H9 (cell line): Measurements from ENCODE around the gene LRRC36. TPM values are rescaled to one million over a fixed set of nuclear protein-coding genes. Genes with fewer than 3 reads are reported as not detected.

Experiments
- DNase-seq: peaks from one replicate; pipeline ENCODE4 v3.0.0-alpha.2; 2017
- H2AFZ ChIP-seq: one replicate; pipeline ENCODE4 v1.6.1; 2013; ENCODE audit warnings: mild to moderate bottlenecking, low read length, control low read depth, moderate library complexity
- H2AK5ac ChIP-seq: 2 replicates; pipeline ENCODE4 v1.6.1; 2013; ENCODE audit warnings: low read length, control low read depth, mixed read lengths; ENCODE audit not compliant: insufficient read length
- H2BK120ac ChIP-seq: one replicate; pipeline ENCODE4 v1.6.1; 2013; ENCODE audit warnings: low read depth, mild to moderate bottlenecking, low read length, control low read depth, inconsistent platforms; ENCODE audit not compliant: poor library complexity, severe bottlenecking
- H2BK12ac ChIP-seq: 2 replicates; pipeline ENCODE4 v1.6.1; 2013; ENCODE audit warnings: low read length, control low read depth, mixed read lengths, low read depth; ENCODE audit not compliant: insufficient read length
- H2BK15ac ChIP-seq: 2 replicates; pipeline ENCODE4 v1.6.1; 2013; ENCODE audit warnings: low read depth, low read length, control low read depth
- H2BK20ac ChIP-seq: one replicate; pipeline ENCODE4 v1.6.1; 2013; ENCODE audit warnings: low read depth, mild to moderate bottlenecking, low read length, control low read depth, inconsistent platforms; ENCODE audit not compliant: poor library complexity, severe bottlenecking
- H2BK5ac ChIP-seq: 2 replicates; pipeline ENCODE4 v1.6.1; 2013; ENCODE audit warnings: low read length, control low read depth, mixed read lengths; ENCODE audit not compliant: insufficient read length
- H3K14ac ChIP-seq: 2 replicates; pipeline ENCODE4 v1.6.1; 2013; ENCODE audit warnings: low read length, control low read depth; ENCODE audit not compliant: insufficient read depth
- H3K18ac ChIP-seq: 2 replicates; pipeline ENCODE4 v1.6.1; 2013; ENCODE audit warnings: low read depth, mild to moderate bottlenecking, mixed read lengths, low read length, control low read depth; ENCODE audit not compliant: insufficient read length
- H3K23ac ChIP-seq: 2 replicates; pipeline ENCODE4 v1.6.1; 2013; ENCODE audit warnings: low read length, control low read depth, mixed read lengths, low read depth; ENCODE audit not compliant: insufficient read length
- H3K23me2 ChIP-seq: 2 replicates; pipeline ENCODE4 v1.6.1; 2013; ENCODE audit warnings: low read depth, mild to moderate bottlenecking, mixed read lengths, low read length, control low read depth; ENCODE audit not compliant: insufficient read length, poor library complexity, severe bottlenecking
- H3K27ac ChIP-seq: 2 replicates; pipeline ENCODE4 v1.5.1; 2013; ENCODE audit warnings: low read length, control low read depth, mixed read lengths, low read depth; ENCODE audit not compliant: insufficient read length
- H3K27me3 ChIP-seq: 2 replicates; pipeline ENCODE4 v1.6.1; 2013; ENCODE audit warnings: low read length, control low read depth, inconsistent platforms; ENCODE audit not compliant: insufficient read depth
- H3K4ac ChIP-seq: 2 replicates; pipeline ENCODE4 v1.6.1; 2013; ENCODE audit warnings: low read depth, mild to moderate bottlenecking, control low read depth, inconsistent platforms, low read length, moderate library complexity
- H3K4me1 ChIP-seq: 2 replicates; pipeline ENCODE4 v1.6.1; 2013; ENCODE audit warnings: low read length, control low read depth, inconsistent platforms; ENCODE audit not compliant: insufficient read depth
- H3K4me2 ChIP-seq: 2 replicates; pipeline ENCODE4 v1.6.1; 2013; ENCODE audit warnings: low read length, control low read depth, mixed read lengths; ENCODE audit not compliant: insufficient read length, insufficient read depth
- H3K56ac ChIP-seq: 2 replicates; pipeline ENCODE4 v1.6.1; 2013; ENCODE audit warnings: low read depth, mild to moderate bottlenecking, mixed read lengths, low read length, control low read depth; ENCODE audit not compliant: insufficient read length
- H3K79me1 ChIP-seq: 2 replicates; pipeline ENCODE4 v1.6.1; 2013; ENCODE audit warnings: low read depth, mild to moderate bottlenecking, moderate library complexity, low read length, control low read depth, inconsistent platforms; ENCODE audit not compliant: insufficient read depth, poor library complexity, severe bottlenecking
- H3K79me2 ChIP-seq: 2 replicates; pipeline ENCODE4 v1.6.1; 2013; ENCODE audit warnings: low read length, control low read depth, inconsistent platforms; ENCODE audit not compliant: insufficient read depth
- H3K9ac ChIP-seq: 2 replicates; pipeline ENCODE4 v1.6.1; 2013; ENCODE audit warnings: low read length, control low read depth, mixed read lengths; ENCODE audit not compliant: insufficient read length; ENCODE audit errors: extremely low read depth
- H3K9me3 ChIP-seq: one replicate; pipeline ENCODE4 v1.6.1; 2013; ENCODE audit warnings: low read depth, low read length, inconsistent platforms; ENCODE audit not compliant: control insufficient read depth
- H3T11ph ChIP-seq: one replicate; pipeline ENCODE4 v1.6.1; 2013; ENCODE audit warnings: mild to moderate bottlenecking, low read length, control low read depth, inconsistent platforms
- H4K20me1 ChIP-seq: one replicate; pipeline ENCODE4 v1.6.1; 2013; ENCODE audit not compliant: control insufficient read depth, insufficient read length, insufficient read depth
- H4K5ac ChIP-seq: 2 replicates; pipeline ENCODE4 v1.6.1; 2013; ENCODE audit warnings: low read depth, mild to moderate bottlenecking, mixed read lengths, low read length, control low read depth; ENCODE audit not compliant: insufficient read length
- H4K8ac ChIP-seq: replicated peaks from 2 replicates; pipeline ENCODE4 v1.6.1; 2013; ENCODE audit warnings: low read length, control low read depth, mixed read lengths, low read depth; ENCODE audit not compliant: insufficient read length
- H4K91ac ChIP-seq: 2 replicates; pipeline ENCODE4 v1.6.1; 2013; ENCODE audit warnings: low read depth, mild to moderate bottlenecking, moderate library complexity, mixed read lengths, low read length, control low read depth; ENCODE audit not compliant: insufficient read length
- H3K27ac Mint-ChIP-seq, 3 experiments: 2 replicates in 2 of 3; 3 replicates in 1 of 3; pipeline ENCODE4 v1.8.0; 2020 to 2021; ENCODE audit warnings: mixed read lengths in 3 of 3, mild to moderate bottlenecking in 1 of 3, moderate library complexity in 1 of 3
- H3K27me3 Mint-ChIP-seq: 2 replicates; pipeline ENCODE4 v1.8.0; 2021; ENCODE audit warnings: low read depth, mild to moderate bottlenecking, moderate library complexity, mixed read lengths
- H3K36me3 Mint-ChIP-seq, 3 experiments: 2 replicates in 2 of 3; 3 replicates in 1 of 3; pipeline ENCODE4 v1.8.0; 2020 to 2021; ENCODE audit warnings: low read depth in 3 of 3, mixed read lengths in 3 of 3; ENCODE audit not compliant: insufficient read depth in 1 of 3
- H3K4me1 Mint-ChIP-seq, 2 experiments: 2 replicates each; pipeline ENCODE4 v1.8.0; 2020; ENCODE audit warnings: mixed read lengths in 2 of 2
- H3K4me3 Mint-ChIP-seq, 2 experiments: 2 replicates in 1 of 2; 3 replicates in 1 of 2; pipeline ENCODE4 v1.8.0; 2020 to 2021; ENCODE audit warnings: mild to moderate bottlenecking in 2 of 2, mixed read lengths in 2 of 2, moderate library complexity in 1 of 2
- H3K9me3 Mint-ChIP-seq, 2 experiments: 2 replicates in 1 of 2; 3 replicates in 1 of 2; pipeline ENCODE4 v1.8.0; 2020; ENCODE audit warnings: mild to moderate bottlenecking in 2 of 2, mixed read lengths in 2 of 2, moderate library complexity in 1 of 2
- CTCF ChIP-seq: fragments of 200-600 bp; sonication (generic); conservative IDR thresholded peaks from 3 replicates; pipeline ENCODE4 v1.8.0; 2021; ENCODE audit warnings: antibody characterized with exemption, mild to moderate bottlenecking
- WGBS: extraction: QIAGEN DNeasy Blood & Tissue Kit; methylation state at CpG from one replicate; pipeline ENCODE4 v1.1.7; 2013; ENCODE audit warnings: missing lambda C conversion rate, low lambda C conversion rate, mixed read lengths; ENCODE audit not compliant: insufficient read length; ENCODE audit errors: extremely low coverage; 5-methylcytosine and 5-hydroxymethylcytosine counted together
- total RNA-seq: library from RNA; stranded (reverse); gene quantifications from 2 replicates; pipeline ENCODE4 v1.2.1, GENCODE V29; 2021

Gene LRRC36
- total RNA-seq, 1 experiment from 2014 or later = not detected

DNA sequence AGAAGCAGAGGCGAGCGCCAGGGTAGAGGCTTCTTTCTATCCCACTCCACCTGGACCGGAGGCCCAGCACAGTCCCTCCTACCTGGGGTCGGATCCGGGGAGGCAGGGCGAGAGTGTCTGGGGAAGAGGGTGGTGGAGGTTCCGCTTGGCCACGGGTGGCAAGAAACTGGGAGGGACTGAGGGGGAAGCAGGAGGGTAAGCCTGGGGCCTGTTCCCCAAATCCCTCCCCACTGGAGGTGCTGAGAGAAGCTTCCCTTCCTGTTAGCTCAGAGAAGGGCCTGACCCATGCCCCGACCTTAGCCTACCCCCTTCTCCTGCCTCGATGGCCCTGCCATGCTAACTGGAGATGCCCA lies 68.5 kb downstream of the LRRC36 start:
- Mint-ChIP-seq H3K9me3 (no peaks in the 10 kb centered on the region), H3K27me3 (peaks cover 76% of the 10 kb centered on the region), H3K36me3 (no peaks in the 10 kb centered on the region), H3K27ac (no peak overlapping the region), H3K4me3 (0 out of 5 replicates have a peak overlapping the region, but pooled peaks of 1 of the 2 experiments have one; percentile 40), H3K4me1 (peaks cover 16 to 36% of the 10 kb centered on the region in 2 experiments)
- no peak overlapping the region for H4K5ac ChIP-seq
- no peaks in the 10 kb centered on the region for H3K9me3 ChIP-seq
- no peaks in the 10 kb centered on the region for H3K79me1 ChIP-seq
- H2BK5ac ChIP-seq = no peak overlapping the region
- no peak overlapping the region for H2BK120ac ChIP-seq
- H2BK12ac ChIP-seq = no peak overlapping the region
- H3K23ac ChIP-seq = no peak overlapping the region
- no peak overlapping the region for H3K14ac ChIP-seq
- no peak for DNase-seq
- H4K91ac ChIP-seq = no peak overlapping the region
- peaks cover 25% of the 10 kb centered on the region; the same call in 1 of the 2 replicates for H3K27me3 ChIP-seq
- H3K79me2 ChIP-seq = no peaks in the 10 kb centered on the region
- peaks cover 2% of the 10 kb centered on the region for H4K20me1 ChIP-seq
- no peak overlapping the region for H3K4ac ChIP-seq
- H3K27ac ChIP-seq = no peak overlapping the region
- no peak overlapping the region for H3K18ac ChIP-seq
- H3K23me2 ChIP-seq = peaks cover 3% of the 10 kb centered on the region
- H3K9ac ChIP-seq = no peak overlapping the region
- H2BK20ac ChIP-seq = no peak overlapping the region
- H2AFZ ChIP-seq = no peak overlapping the region
- H2BK15ac ChIP-seq = no peak overlapping the region
- no peak for TF ChIP-seq CTCF
- no peak overlapping the region for H2AK5ac ChIP-seq
- no CpG with 5 or more reads among the region's 10 CpGs for WGBS
- no peak overlapping the region for H3K56ac ChIP-seq
- no peaks in the 10 kb centered on the region for H3K4me1 ChIP-seq
- no peak overlapping the region for H3K4me2 ChIP-seq
- no peak overlapping the region for H3T11ph ChIP-seq
- H4K8ac ChIP-seq = no peak overlapping the region
